ENCODE measurements around the gene NOP16. TPM values are rescaled to one million over a fixed set of nuclear protein-coding genes. Genes with fewer than 3 reads are reported as not detected.

NOP16 gene, protein sequence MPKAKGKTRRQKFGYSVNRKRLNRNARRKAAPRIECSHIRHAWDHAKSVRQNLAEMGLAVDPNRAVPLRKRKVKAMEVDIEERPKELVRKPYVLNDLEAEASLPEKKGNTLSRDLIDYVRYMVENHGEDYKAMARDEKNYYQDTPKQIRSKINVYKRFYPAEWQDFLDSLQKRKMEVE
- total RNA-seq, result 10 to 100 TPM in 6 of 7 donors, 1 to 10 TPM in 1; 8.9 to 27.0 (median 17.9) TPM
- 10 to 100 TPM; 11.1 to 12.1 TPM for polyA plus RNA-seq
- long read RNA-seq, donor 1, partial matches to known transcripts, result 1 of 7 reads
- long read RNA-seq, donor 1, other reads (novel, unspliced or antisense), result 1 of 7 reads
- long read RNA-seq, donor 2, transcript NOP16-211 (5 exons, 954 nt), result minor isoform, 5 of 21 reads
- long read RNA-seq, donor 2, transcript NOP16-207 (5 exons, 1,258 nt), result major isoform, 13 of 21 reads
- long read RNA-seq, donor 2, partial matches to known transcripts, result 0 of 21 reads
- long read RNA-seq, donor 2, other reads (novel, unspliced or antisense), result 0 of 21 reads
- long read RNA-seq, donor 3, transcript NOP16-211 (5 exons, 954 nt), result minor isoform, 5 of 16 reads
- long read RNA-seq, donor 3, transcript NOP16-207 (5 exons, 1,258 nt), result major isoform, 6 of 16 reads
- long read RNA-seq, donor 3, partial matches to known transcripts, result 1 of 16 reads
- long read RNA-seq, donor 3, other reads (novel, unspliced or antisense), result 3 of 16 reads

DNA sequence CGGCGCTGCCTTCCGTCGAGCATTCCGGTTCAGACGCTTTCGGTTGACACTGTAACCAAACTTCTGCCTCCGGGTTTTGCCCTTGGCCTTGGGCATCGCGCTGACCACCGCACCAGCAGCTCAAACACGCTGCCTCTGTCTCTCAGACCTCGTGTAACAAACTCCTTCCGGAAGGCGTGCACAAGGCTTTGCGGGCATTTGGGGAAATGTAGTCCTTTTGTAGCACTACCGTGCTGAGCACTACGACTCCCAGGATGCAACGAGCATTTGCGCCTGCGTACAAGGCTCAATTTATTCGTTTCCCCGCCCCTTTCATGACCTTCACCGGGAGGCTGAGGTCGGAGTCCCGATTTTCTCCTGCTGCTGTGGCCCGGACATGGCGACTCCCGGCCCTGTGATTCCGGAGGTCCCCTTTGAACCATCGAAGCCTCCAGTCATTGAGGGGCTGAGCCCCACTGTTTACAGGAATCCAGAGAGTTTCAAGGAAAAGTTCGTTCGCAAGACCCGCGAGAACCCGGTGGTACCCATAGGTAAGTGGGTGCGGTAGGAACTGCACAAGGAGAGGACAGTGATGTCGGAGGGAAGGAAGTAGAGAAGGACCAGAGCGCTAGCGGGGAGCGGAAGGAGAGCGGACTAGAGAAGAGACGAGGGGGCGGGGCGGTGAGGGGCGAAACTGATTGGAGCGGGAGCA lies at the start of gene NOP16, which contains the start of gene HIGD2A:
NOP16 (minus strand) TSS at position 155 of the 691 bp plus-strand sequence; CDS start at position 96, 59 bp downstream.
HIGD2A (plus strand) TSS at position 308 of the 691 bp plus-strand sequence; CDS start at position 377, 69 bp downstream.
- Histone ChIP-seq H3K9me3 (no peaks in the 10 kb centered on the region), H3K36me3 (no peaks in the 10 kb centered on the region), H3K4me1 (ENCODE audit: insufficient read depth) (peaks cover 7% of the 10 kb centered on the region), H3K4me3 (peak within 1 kb of the TSS; percentile 76), H3K27me3 (no peaks in the 10 kb centered on the region), H3K27ac (peak within 1 kb of the TSS; percentile 87 to 95)
- intact Hi-C loops (cut with DNase I), result loop anchor here in 1 of 4 donors (2.0 kb wide), 1 partner anchor 60 kb away; the partner anchor contains the start of gene FAF2
- TF ChIP-seq EP300 (IDR thresholded peaks at IDR 0.05) (no peak), CTCF (IDR thresholded peaks at IDR 0.05) (peak in 2 of 3 donors; percentile 39 to 61), POLR2A (IDR thresholded peaks at IDR 0.05) (no peak)
- 0% methylated on average over 47 of the region's 47 CpGs for WGBS, 3 donors
- peak; percentile 98 to 100 (median 99) for DNase-seq

- no peaks in the 10 kb centered on the region for H3K4me1 ChIP-seq (ENCODE audit: insufficient read depth)
- H3K4me3 ChIP-seq, result no peak overlapping the region
- no peak overlapping the region for H3K27ac ChIP-seq
- intact Hi-C loops (cut with DNase I), result no loop called here
- TF ChIP-seq EP300 (IDR thresholded peaks at IDR 0.05) (no peak), POLR2A (IDR thresholded peaks at IDR 0.05) (no peak)
- H3K27me3 ChIP-seq, result no peaks in the 10 kb centered on the region
- 44 to 52% (median 48%) methylated on average over 5 of the region's 5 CpGs for WGBS, 3 donors
- H3K36me3 ChIP-seq, result no peaks in the 10 kb centered on the region
- no peak for DNase-seq
- H3K9me3 ChIP-seq, result no peaks in the 10 kb centered on the region
These were observed 48.3 kb upstream of the NOP16 start for GRCh38 chr5:176436656-176437055.

- no peak for DNase-seq
- Histone ChIP-seq H3K4me1 (ENCODE audit: insufficient read depth) (no peaks in the 10 kb centered on the region), H3K4me3 (no peak overlapping the region), H3K36me3 (no peaks in the 10 kb centered on the region), H3K27me3 (no peaks in the 10 kb centered on the region), H3K9me3 (no peaks in the 10 kb centered on the region), H3K27ac (no peak overlapping the region)
- WGBS, 3 donors, result 90 to 95% (median 91%) methylated on average over 4 to 5 of the region's 5 CpGs
- intact Hi-C loops (cut with DNase I), result no loop called here
- no peak for TF ChIP-seq CTCF (IDR thresholded peaks at IDR 0.05)
- no peak for TF ChIP-seq EP300 (IDR thresholded peaks at IDR 0.05)
- TF ChIP-seq POLR2A (IDR thresholded peaks at IDR 0.05), result no peak
These were observed 44.3 kb upstream of the NOP16 start for GRCh38 chr5:176432707-176433106.

DNA sequence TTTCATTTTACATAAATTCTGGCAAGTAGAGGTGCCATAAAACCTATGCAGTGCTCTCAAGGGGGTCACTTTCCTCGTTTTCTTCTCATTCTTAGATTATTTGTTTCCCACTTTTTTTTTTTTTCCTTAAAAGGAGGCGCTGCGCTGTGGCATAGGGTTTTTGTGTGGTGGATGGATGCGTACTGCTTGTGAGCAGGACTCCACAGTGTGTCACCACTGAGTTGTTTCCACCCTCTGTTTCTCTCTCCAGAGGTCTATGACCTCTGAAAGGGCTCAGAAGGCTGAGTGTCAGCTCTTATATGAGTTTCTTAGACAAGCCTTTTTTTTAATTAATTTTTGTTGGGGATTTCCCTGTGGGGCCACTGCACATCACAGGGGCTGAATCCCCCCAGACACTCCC lies 41.6 kb upstream of the NOP16 start:
- 67 to 73% (median 71%) methylated on average over 4 of the region's 4 CpGs for WGBS, 3 donors
- Histone ChIP-seq H3K9me3 (no peaks in the 10 kb centered on the region), H3K4me1 (ENCODE audit: insufficient read depth) (no peaks in the 10 kb centered on the region), H3K4me3 (no peak overlapping the region), H3K27ac (no peak overlapping the region), H3K27me3 (no peaks in the 10 kb centered on the region), H3K36me3 (no peaks in the 10 kb centered on the region)
- DNase-seq, result no peak
- intact Hi-C loops (cut with DNase I), result no loop called here
- TF ChIP-seq EP300 (IDR thresholded peaks at IDR 0.05), result no peak
- no peak for TF ChIP-seq CTCF (IDR thresholded peaks at IDR 0.05)
- no peak for TF ChIP-seq POLR2A (IDR thresholded peaks at IDR 0.05)

All from ovary (tissue), 10 donors.